NCI-H774 (cell line): ENCODE data around the gene FAM25A.

ENCODE experiments used
- DNase-seq: peaks from one replicate; lab custom pipeline; 2025; lab: John Stamatoyannopoulos, UW

Gene FAM25A

DNA sequence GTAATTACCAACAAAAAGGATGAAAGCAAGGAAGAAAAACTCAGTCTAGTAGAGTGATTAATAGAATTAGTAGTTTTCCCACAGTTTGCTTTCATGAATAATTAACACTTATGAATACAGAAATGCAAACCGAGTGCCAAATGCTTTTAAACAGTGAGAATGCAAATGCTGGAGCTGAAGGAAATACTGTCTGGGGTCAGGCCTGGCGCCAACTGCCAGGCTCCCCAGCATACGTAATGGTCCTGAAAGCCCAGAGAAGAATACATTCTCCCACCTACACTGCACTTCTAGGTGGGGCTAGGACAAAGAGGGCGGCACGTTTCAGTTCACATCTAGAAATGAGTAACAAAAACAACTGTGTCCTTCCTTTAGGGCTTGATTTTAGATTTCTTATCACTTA, 44.6 kb downstream of the FAM25A start:
- DNase-seq = no peak

DNA sequence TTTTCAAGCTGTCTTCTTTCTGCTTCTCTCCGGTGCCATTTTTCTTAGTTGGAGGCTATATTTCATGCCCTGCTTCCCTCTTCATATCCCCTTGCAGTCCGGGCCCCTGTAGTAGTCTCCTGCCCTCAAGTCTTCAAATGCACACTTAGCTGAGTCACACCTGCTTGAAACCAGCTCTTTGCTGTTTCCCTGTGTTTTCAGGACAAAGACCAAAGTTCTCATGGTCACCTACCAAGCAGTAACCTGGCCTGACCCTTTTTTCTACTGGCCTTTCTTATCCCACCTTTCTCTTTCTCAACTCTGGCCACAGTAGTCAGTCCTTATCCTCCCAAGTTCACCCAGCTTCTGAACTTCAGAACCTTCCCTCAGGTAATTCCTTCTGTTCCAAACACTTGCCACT, 46.1 kb downstream of the FAM25A start:
- no peak for DNase-seq

- DNase-seq = no peak
Observed at GRCh38 chr10:87066865-87067264, 46.8 kb downstream of the FAM25A start.

DNA sequence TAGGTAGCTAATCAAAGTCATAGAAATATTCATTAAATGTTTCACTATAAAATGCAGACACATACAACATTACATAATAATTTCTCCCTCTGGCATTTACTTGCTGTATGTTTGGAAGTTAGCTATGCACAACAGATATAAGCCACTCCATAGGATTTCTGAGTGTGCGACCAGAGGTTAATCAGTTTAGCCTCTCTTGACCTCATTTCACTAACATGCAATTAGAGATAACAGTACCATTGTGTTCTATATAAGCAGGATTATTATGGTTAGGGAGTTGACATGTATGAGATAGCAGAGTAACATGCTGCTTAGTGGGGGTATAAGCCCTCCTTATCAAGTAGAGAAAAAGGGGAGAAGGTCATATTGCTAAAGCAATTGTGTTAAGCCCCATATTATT, 48.2 kb downstream of the FAM25A start:
- DNase-seq = no peak

- DNase-seq = no peak
Observed at GRCh38 chr10:87072449-87072848, 52.4 kb downstream of the FAM25A start.
